Thyroid gland (tissue), 4 donors: ENCODE measurements around the gene CC2D2A. TPM values are rescaled to one million over a fixed set of nuclear protein-coding genes. Genes with fewer than 3 reads are reported as not detected.

Source experiments
- DNase-seq, 2 donors: peaks; one replicate each; pipeline ENCODE4 v3.0.0-alpha.2; 2019
- H3K27ac ChIP-seq, 3 donors: fragments of 200-600 bp; sonication (generic); 1 replicate in 2 of 3; 2 replicates in 1 of 3; pipeline ENCODE4 v1.5.1; 2016 to 2019; ENCODE audit warnings: mild to moderate bottlenecking in 1 of 3, moderate library complexity in 1 of 3
- H3K27me3 ChIP-seq: fragments of 200-600 bp; sonication (generic); one replicate; pipeline ENCODE4 v1.5.1; 2019
- H3K36me3 ChIP-seq, 2 donors: fragments of 200-600 bp; sonication (generic); one replicate each; pipeline ENCODE4 v1.5.1; 2016 to 2019
- H3K4me1 ChIP-seq, 2 donors: fragments of 200-600 bp; sonication (generic); one replicate each; pipeline ENCODE4 v1.5.1; 2017 to 2019
- H3K4me3 ChIP-seq, 3 donors: fragments of 200-600 bp; sonication (generic); replicated peaks in 1 of 3; 1 replicate in 2 of 3; 2 replicates in 1 of 3; pipeline ENCODE4 v1.5.1; 2016; ENCODE audit warnings: mild to moderate bottlenecking in 1 of 3
- H3K9me3 ChIP-seq: fragments of 200-600 bp; sonication (generic); one replicate; pipeline ENCODE4 v1.5.1; 2017
- POLR2A ChIP-seq, 2 donors: fragments of 450-650 bp; IDR thresholded peaks; one replicate each; pipeline ENCODE4 v1.6.1; 2017; ENCODE audit warnings: antibody characterized with exemption in 2 of 2, mild to moderate bottlenecking in 2 of 2, moderate library complexity in 1 of 2
- WGBS, 2 donors: methylation state at CpG; one replicate each; pipeline ENCODE4 v1.1.5; 2017; 5-methylcytosine and 5-hydroxymethylcytosine counted together
- intact Hi-C: fragments of 100-400 bp; cut with DNase I; formaldehyde crosslinking; loops from one replicate; pipeline ENCODE4 v1.15.1; 2023
- total RNA-seq, 4 donors: library from RNA; depleted of rRNA; stranded (reverse); fragments of >200 nt; gene quantifications; one replicate each; pipeline ENCODE4 v1.2.3, GENCODE V29; 2016
- TF ChIP-seq, protein P1 (sequence below), 6 experiments: fragments of 200-600 bp in 3 of 6; fragments of 450-650 bp in 3 of 6; sonication (generic) in 3 of 6; IDR thresholded peaks; one replicate each; pipeline ENCODE4 v1.5.1; 2016 to 2019; ENCODE audit warnings: antibody characterized with exemption in 6 of 6, mild to moderate bottlenecking in 2 of 6, inconsistent platforms in 1 of 6, moderate library complexity in 1 of 6

Gene CC2D2A
- total RNA-seq, 4 donors from 2014 or later, result 13.6 to 25.1 (median 18.7) TPM

DNA sequence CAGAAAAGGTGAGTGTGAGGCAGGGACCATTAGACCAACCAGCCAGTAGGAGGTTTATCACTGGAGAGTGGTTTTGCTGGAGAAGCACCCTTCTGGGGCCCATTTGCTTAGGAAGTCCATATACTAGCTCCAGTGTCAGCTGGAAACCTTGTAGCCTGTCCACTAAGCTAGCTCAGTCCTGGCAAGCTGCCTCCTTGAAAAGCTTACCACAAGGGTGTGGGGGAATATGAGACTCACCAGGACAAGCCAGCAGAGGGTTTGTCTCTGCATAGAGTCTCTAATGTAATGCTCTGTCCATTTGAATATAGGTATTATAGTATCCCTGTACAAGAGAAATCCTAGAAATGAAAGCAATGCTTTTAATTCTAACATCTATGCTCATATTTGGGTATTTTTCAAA is 99.1 kb downstream of the CC2D2A start:
- DNase-seq, result no peak
- H3K36me3 ChIP-seq, result peaks cover 0 to 12% of the 10 kb centered on the region in 2 donors
- no peaks in the 10 kb centered on the region for H3K27me3 ChIP-seq
- no peaks in the 10 kb centered on the region for H3K4me1 ChIP-seq
- intact Hi-C loops, result no loop called here
- H3K4me3 ChIP-seq, result no peak overlapping the region
- H3K9me3 ChIP-seq, result no peaks in the 10 kb centered on the region
- TF ChIP-seq, protein P1, sequence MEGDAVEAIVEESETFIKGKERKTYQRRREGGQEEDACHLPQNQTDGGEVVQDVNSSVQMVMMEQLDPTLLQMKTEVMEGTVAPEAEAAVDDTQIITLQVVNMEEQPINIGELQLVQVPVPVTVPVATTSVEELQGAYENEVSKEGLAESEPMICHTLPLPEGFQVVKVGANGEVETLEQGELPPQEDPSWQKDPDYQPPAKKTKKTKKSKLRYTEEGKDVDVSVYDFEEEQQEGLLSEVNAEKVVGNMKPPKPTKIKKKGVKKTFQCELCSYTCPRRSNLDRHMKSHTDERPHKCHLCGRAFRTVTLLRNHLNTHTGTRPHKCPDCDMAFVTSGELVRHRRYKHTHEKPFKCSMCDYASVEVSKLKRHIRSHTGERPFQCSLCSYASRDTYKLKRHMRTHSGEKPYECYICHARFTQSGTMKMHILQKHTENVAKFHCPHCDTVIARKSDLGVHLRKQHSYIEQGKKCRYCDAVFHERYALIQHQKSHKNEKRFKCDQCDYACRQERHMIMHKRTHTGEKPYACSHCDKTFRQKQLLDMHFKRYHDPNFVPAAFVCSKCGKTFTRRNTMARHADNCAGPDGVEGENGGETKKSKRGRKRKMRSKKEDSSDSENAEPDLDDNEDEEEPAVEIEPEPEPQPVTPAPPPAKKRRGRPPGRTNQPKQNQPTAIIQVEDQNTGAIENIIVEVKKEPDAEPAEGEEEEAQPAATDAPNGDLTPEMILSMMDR (IDR thresholded peaks at IDR 0.05), result no peak
- no peak for TF ChIP-seq POLR2A (IDR thresholded peaks at IDR 0.05)
- no peak overlapping the region for H3K27ac ChIP-seq

DNA sequence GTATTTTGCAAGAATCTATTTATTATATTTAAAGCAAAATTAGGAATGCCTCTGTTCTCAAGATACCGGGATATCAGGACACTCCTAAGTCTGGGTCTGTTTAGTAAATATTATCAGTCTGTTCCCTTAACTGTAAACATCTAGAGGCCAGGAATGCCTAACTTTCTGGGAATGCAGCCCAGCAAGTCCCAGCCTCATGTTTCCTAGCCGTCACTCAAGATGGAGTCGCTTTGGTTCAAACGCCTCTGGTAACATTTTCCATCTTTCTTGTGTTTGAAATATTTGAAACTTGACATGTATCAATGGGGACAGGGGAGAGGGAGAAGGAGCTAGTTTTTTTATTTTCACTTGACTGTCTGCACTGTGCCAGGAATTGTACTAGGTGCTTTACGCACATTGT is 100.1 kb downstream of the CC2D2A start:
- Histone ChIP-seq H3K4me3 (no peak overlapping the region), H3K27ac (no peak overlapping the region), H3K4me1 (no peaks in the 10 kb centered on the region), H3K27me3 (no peaks in the 10 kb centered on the region), H3K9me3 (no peaks in the 10 kb centered on the region), H3K36me3 (peaks cover 0 to 12% of the 10 kb centered on the region in 2 donors)
- 96 to 98% methylated on average over 5 of the region's 5 CpGs for WGBS, 2 donors
- TF ChIP-seq POLR2A (IDR thresholded peaks at IDR 0.05), result no peak
- TF ChIP-seq, protein P1 (IDR thresholded peaks at IDR 0.05), result no peak
- intact Hi-C loops, result no loop called here
- DNase-seq, result no peak

DNA sequence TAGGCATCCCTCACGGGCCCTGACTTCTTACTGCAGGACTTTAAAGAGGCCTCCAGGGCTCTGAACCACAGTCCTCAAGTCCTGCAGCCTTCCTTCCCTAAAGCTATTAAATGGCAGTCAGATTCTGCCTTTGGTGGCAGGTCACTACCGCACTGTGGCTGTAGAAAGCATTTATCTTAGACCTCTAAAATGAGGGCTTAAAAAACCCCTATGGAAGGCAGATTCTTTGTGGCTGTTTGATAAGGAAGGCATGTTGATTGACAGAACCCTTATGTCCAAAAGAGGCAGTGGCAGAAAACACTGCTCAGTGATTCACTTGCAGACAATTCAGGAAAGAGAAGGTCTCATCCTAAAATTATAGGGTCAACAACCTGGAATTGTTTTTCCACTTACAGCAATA is 106.3 kb downstream of the CC2D2A start:
- 82 to 100% methylated on average over 2 of the region's 2 CpGs for WGBS, 2 donors
- TF ChIP-seq POLR2A (IDR thresholded peaks at IDR 0.05), result no peak
- TF ChIP-seq, protein P1 (IDR thresholded peaks at IDR 0.05), result no peak
- intact Hi-C loops, result no loop called here
- H3K9me3 ChIP-seq, result no peaks in the 10 kb centered on the region
- no peak overlapping the region for H3K4me3 ChIP-seq
- DNase-seq, result no peak
- H3K36me3 ChIP-seq, result no peaks in the 10 kb centered on the region
- no peaks in the 10 kb centered on the region for H3K4me1 ChIP-seq
- no peaks in the 10 kb centered on the region for H3K27me3 ChIP-seq
- no peak overlapping the region for H3K27ac ChIP-seq

DNA sequence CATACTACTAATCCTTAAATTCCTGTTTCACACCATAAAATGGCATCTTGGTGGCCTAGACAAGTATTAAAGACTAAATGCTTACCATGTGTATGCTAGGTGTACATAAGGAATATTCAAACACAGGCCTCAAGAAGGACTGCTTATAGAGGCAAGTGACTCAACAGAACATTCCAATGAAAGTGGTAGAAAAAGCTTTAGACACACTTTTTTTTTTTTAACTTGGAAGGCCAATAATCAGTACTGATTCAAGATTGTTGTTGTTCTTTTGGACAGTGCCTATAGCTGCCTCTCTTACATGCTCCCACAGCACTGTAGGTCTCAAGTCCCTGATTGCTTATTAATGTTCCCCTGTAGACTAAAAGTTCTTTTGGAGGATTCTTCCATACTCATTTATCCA is 107.8 kb downstream of the CC2D2A start:
- Histone ChIP-seq H3K27ac (no peak overlapping the region), H3K4me3 (no peak overlapping the region), H3K4me1 (no peaks in the 10 kb centered on the region), H3K36me3 (no peaks in the 10 kb centered on the region), H3K9me3 (no peaks in the 10 kb centered on the region), H3K27me3 (no peaks in the 10 kb centered on the region)
- DNase-seq, result no peak
- no peak for TF ChIP-seq POLR2A (IDR thresholded peaks at IDR 0.05)
- TF ChIP-seq, protein P1 (IDR thresholded peaks at IDR 0.05), result no peak
- intact Hi-C loops, result no loop called here

DNA sequence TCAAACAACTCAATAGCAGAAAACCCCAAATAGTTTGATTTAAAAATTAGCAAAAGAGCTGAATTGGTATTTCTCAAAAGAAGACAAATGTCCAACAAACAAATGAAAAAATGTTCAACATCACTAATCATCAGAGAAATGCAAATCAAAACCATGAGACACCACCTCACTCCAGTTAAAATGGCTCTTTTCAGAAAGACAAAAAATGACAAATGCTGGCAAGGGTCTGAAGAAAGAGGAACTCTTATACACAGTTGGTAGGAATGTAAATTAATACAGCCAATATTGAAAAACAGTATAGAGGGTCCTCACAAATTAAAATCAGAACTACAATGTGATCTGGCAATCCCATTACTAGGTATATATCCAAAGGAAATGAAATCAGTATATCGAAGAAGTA is 115.1 kb downstream of the CC2D2A start:
- Histone ChIP-seq H3K9me3 (no peaks in the 10 kb centered on the region), H3K27me3 (no peaks in the 10 kb centered on the region), H3K36me3 (no peaks in the 10 kb centered on the region), H3K4me3 (no peak overlapping the region), H3K4me1 (peaks cover 0 to 5% of the 10 kb centered on the region in 2 donors), H3K27ac (no peak overlapping the region)
- WGBS, 2 donors, result 96 to 97% methylated on average over 1 of the region's 1 CpG
- no peak for DNase-seq
- intact Hi-C loops, result no loop called here
- no peak for TF ChIP-seq POLR2A (IDR thresholded peaks at IDR 0.05)
- TF ChIP-seq, protein P1 (IDR thresholded peaks at IDR 0.05), result no peak
